ENCODE measurements around the gene MARF1. TPM values are rescaled to one million over a fixed set of nuclear protein-coding genes. Genes with fewer than 3 reads are reported as not detected.

The MARF1 gene
- total and polyA plus RNA-seq, 9 of the 15 experiments (the other 6 are each of a cell fraction or from before 2014, with no cell fraction given): 4.7 to 33.2 (median 11.7) TPM

DNA sequence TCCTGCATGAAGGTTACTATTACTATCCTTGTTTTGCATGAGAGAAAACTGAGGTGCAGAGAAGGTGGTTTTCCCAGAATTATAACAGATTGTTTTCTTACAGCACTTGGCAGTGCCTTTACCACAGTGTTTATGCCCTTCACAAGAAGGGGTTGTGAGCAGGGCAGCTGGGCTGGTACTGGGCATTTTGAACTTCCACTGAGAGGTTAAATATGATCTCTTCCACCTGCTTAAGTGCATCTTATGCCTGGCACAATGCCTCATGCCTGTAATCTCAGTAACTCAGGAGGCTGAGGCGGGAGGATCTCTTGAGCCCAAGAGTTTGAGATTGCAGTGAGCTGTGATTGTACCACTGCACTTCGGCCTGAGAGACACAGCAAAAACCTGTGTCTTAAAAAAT, 43.3 kb upstream of the MARF1 start (continued):
- TF ChIP-seq SETDB1 (IDR thresholded peaks at IDR 0.05; ENCODE audit: low read length): no peak

DNA sequence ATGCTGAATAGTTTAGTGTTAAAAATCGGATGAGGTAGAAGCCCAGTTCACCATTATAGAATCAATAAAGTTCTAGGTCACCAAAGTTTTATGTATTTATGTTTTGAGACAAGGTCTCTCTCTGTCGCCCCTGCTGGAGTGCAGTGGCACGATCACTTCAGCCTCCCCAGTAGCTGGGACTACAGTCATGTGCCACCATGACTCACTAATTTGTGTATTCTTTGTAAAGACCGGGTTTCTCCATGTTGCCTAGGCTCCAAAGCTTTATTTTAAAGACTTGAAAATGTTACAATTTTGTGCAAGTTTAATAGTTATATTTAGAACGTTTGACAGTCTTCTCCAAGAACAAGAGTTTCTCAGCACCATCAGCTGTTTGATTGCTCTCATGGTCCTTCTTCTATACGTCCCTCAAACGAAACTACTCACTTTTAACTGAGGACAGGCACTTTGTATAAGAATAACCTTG, 39.2 kb upstream of the MARF1 start:
- Histone ChIP-seq H3K27me3 (ENCODE audit: control insufficient read depth in 2 of 2, insufficient read depth in 2 of 2, low read length in 2 of 2) (no peaks in the 10 kb centered on the region), H4K20me1 (replicated peaks; ENCODE audit: control insufficient read depth, insufficient read depth, low read length) (no peaks in the 10 kb centered on the region), H3K27ac (ENCODE audit: extremely low read depth, low read depth, low read length) (peak overlapping the region; percentile 57; the same call in 1 of the 3 replicates), H3K9ac (ENCODE audit: insufficient read depth in 1 of 2, low read depth in 2 of 2, low read length in 2 of 2) (peak overlapping the region in 1 of 2 experiments; percentile 17; a peak in 1 of 4 replicates), H3K4me3 (no peak overlapping the region), H3K9me1 (ENCODE audit: control insufficient read depth, insufficient read depth, low read length) (no peaks in the 10 kb centered on the region), H3K36me3 (ENCODE audit: control insufficient read depth, insufficient read depth, low read length) (peaks cover 71% of the 10 kb centered on the region; the same call in 2 of the 3 replicates), H2AFZ (ENCODE audit: low read depth, low read length) (peak overlapping the region; percentile 41; the same call in 1 of the 2 replicates), H3K79me2 (ENCODE audit: control insufficient read depth, insufficient read depth, low read length) (no peaks in the 10 kb centered on the region), H3K9me3 (replicated peaks; ENCODE audit: control insufficient read depth, insufficient read depth, low read depth, low read length) (no peaks in the 10 kb centered on the region), H3K4me1 (replicated peaks in 1 of 2; ENCODE audit: control insufficient read depth in 2 of 2, insufficient read depth in 2 of 2, low read length in 2 of 2) (no peaks in the 10 kb centered on the region; a peak in 1 of 5 replicates), H3K4me2 (ENCODE audit: insufficient read depth, low read length) (no peak overlapping the region)
- POLR2A ChIA-PET: interaction anchor here (0.9 to 3.0 kb wide), 3 partner anchors 10 to 14 kb away, joined by 3 to 13 read pairs (median 4); no protein-coding TSS in a partner anchor
- 18% methylated on average over 7 of the region's 7 CpGs for WGBS (ENCODE audit: insufficient coverage, low coverage, missing lambda C conversion rate)
- DNase-seq (ENCODE audit: extremely low read depth in 1 of 4, low spot score in 3 of 4) (peak; percentile 57 to 86 (median 60)), ATAC-seq (peak; percentile 99), FAIRE-seq (peak; percentile 95)
- intact Hi-C loops (cut with micrococcal nuclease) (no loop called here), in situ Hi-C loops (cut with MboI) (no loop called here)
- no TSS peak for BruUV-seq (replicated peaks)
- CTCF ChIA-PET (ENCODE audit: low intra/inter-chr PET ratio): interaction anchor here (1.1 kb wide), 1 partner anchor 40 kb away, joined by 6 read pairs; the partner anchor contains the start of gene MARF1
- TF ChIP-seq SMAD4 (CRISPR knock-in tag; conservative IDR thresholded peaks at IDR 0.05) (peak; percentile 42; the same call in 1 of the 2 replicates), ZNF175 (CRISPR knock-in tag; IDR thresholded peaks at IDR 0.05; ENCODE audit: low read depth) (peak; percentile 54; the same call in 1 of the 2 replicates), MEF2A (IDR thresholded peaks at IDR 0.05; ENCODE audit: control insufficient read depth, low read depth, low read length) (no peak), RAD21 (CRISPR knock-in tag; conservative IDR thresholded peaks at IDR 0.05 in 1 of 2, IDR thresholded peaks at IDR 0.05 in 1 of 2) (peak; percentile 33 to 41; a peak in 3 of 4 replicates), PHF20 (IDR thresholded peaks at IDR 0.05; ENCODE audit: partially characterized antibody) (no peak), MAFG (tag; conservative IDR thresholded peaks at IDR 0.05) (0 out of 2 replicates have a peak, but pooled peaks have one; percentile 42), FOXJ2 (tag; IDR thresholded peaks at IDR 0.05) (0 out of 2 replicates have a peak, but pooled peaks have one; percentile 43), CXXC5 (CRISPR knock-in tag; IDR thresholded peaks at IDR 0.05) (peak; percentile 27; the same call in 1 of the 2 replicates), MAFK (IDR thresholded peaks at IDR 0.05; ENCODE audit: low read length) (0 out of 2 replicates have a peak, but pooled peaks have one; percentile 14)
- TF ChIP-seq, protein P1, sequence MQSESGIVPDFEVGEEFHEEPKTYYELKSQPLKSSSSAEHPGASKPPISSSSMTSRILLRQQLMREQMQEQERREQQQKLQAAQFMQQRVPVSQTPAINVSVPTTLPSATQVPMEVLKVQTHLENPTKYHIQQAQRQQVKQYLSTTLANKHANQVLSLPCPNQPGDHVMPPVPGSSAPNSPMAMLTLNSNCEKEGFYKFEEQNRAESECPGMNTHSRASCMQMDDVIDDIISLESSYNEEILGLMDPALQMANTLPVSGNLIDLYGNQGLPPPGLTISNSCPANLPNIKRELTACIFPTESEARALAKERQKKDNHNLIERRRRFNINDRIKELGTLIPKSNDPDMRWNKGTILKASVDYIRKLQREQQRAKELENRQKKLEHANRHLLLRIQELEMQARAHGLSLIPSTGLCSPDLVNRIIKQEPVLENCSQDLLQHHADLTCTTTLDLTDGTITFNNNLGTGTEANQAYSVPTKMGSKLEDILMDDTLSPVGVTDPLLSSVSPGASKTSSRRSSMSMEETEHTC (IDR thresholded peaks at IDR 0.05): peak; percentile 94
- TF ChIP-seq, protein P2, sequence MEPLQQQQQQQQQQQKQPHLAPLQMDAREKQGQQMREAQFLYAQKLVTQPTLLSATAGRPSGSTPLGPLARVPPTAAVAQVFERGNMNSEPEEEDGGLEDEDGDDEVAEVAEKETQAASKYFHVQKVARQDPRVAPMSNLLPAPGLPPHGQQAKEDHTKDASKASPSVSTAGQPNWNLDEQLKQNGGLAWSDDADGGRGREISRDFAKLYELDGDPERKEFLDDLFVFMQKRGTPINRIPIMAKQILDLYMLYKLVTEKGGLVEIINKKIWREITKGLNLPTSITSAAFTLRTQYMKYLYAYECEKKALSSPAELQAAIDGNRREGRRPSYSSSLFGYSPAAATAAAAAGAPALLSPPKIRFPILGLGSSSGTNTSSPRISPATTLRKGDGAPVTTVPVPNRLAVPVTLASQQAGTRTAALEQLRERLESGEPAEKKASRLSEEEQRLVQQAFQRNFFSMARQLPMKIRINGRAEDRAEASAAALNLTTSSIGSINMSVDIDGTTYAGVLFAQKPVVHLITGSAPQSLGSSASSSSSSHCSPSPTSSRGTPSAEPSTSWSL (CRISPR knock-in tag; IDR thresholded peaks at IDR 0.05; ENCODE audit: borderline replicate concordance): no peak
